SH-SY5Y (cell line): Measurements from ENCODE around the gene SLC41A2.

Experiments used
- GATA2 ChIP-seq: IDR thresholded peaks from 2 replicates; pipeline ENCODE4 v1.6.1; 2011; ENCODE audit warnings: mild to moderate bottlenecking, low read depth, low read length
- GATA3 ChIP-seq: IDR thresholded peaks from 2 replicates; pipeline ENCODE4 v1.6.1; 2011; ENCODE audit warnings: low read depth, mild to moderate bottlenecking, low read length, moderate library complexity

Gene SLC41A2

GRCh38 chr12:104911942-104912341, 46.1 kb downstream of the SLC41A2 start:
- TF ChIP-seq GATA2 (no peak), GATA3 (no peak)

DNA sequence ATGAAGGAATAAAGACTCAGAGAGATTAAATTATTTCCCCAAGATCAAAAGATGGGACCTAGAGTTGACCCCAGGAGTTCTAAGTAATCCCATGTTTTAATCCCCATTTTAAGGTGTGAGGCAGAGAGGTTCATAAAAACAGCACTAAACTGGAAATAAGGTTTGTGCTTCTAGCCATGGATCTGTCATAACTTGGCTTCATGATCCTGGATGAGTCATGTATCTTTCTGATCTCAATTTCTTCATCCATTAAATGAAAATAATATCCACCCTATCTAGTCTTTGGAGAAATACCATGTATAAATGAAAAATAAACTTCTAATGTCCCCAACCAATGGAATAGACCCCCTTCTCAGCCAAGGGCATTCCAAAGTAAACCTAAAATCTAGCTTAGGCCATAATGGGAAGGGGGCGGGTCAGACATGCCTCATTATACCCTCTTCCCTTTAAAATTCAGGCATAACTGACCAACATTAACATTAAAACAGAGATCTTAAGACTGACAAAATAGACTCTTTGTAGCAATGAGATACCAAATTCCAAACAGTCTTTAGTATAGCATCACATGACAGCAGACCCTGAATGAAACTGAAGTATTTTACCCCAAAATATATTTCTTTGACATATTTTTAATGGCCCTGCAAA, 47.8 kb downstream of the SLC41A2 start:
- TF ChIP-seq GATA3 (no peak), GATA2 (no peak)

DNA sequence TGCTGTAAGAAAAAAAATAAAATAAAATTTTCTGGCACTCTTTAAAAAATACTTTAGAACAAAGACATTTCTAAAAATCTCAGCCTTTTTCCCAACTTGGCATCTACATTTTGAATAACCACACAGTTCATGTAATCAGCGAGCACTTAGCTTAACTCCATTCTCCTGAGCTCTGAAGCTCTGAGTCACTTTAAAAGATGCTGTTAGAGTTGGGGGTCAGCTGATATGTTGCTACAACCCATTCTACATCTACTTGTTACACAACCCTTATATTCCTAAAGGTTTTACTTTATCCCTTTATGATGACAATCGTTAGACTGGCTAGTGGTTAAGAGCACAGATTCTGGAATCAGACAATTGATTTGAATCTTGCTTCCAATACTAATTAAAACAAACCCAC, 48.3 kb downstream of the SLC41A2 start:
- TF ChIP-seq GATA3 (no peak), GATA2 (no peak)
